Stimulated activated CD8-positive, alpha-beta memory T cell treated with anti-CD3 and anti-CD28 coated beads, Interleukin-7, amount 100 ng/mL, for 24 hours (primary cell): Measurements from ENCODE around the gene MLLT1.

Experiments used
- DNase-seq: peaks from one replicate; pipeline ENCODE4 v3.0.0-alpha.2; 2020; ENCODE audit warnings: low read depth

MLLT1 gene

DNA sequence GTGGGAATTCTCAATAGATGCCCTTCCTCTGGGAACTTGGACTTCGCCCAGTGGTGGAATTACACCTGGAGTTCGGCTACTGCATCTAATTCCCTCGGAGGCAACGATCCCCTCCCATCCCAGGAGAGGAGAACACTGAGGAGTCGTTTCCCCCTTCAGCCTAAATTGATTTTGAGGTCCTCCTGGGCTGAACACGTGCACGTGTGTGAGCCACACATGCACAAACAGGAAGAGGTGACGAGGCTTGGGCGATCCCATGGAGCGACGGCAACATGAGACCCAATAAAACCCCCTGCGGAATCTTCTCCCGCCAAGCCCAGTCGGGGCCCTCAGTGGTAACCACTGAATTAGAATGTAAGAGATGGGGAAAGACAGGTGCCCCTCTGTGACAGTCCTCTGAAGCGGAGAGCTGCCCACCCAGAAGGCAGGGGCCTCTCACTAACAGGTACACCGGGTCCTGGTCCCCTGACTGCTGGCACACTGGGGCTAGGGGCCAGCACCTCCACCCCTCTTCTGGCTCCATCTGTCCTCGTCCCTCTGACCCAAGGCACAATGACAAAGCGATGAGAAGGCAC is 4.5 kb downstream of the MLLT1 start:
- DNase-seq = no peak

DNA sequence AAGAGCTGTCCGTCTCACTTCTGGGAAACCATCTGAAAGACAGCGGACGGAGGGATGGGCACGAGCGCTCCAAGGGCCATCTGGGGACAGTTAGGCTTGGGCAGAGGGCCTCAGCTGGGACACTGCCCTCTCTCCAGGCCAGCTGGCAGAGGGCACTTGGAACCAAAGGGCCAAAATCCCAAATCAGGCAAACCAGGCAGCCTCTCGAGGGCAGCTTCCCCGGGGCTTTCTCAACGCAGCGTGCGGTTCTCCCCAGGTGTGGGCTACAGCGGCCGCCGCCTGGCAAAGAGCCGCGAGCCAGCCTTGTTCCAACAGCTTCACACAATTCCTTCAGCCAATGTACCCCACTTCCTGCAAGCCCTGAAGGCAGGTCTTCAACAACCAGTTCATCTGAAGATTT is 5.0 kb downstream of the MLLT1 start:
- DNase-seq = no peak

DNA sequence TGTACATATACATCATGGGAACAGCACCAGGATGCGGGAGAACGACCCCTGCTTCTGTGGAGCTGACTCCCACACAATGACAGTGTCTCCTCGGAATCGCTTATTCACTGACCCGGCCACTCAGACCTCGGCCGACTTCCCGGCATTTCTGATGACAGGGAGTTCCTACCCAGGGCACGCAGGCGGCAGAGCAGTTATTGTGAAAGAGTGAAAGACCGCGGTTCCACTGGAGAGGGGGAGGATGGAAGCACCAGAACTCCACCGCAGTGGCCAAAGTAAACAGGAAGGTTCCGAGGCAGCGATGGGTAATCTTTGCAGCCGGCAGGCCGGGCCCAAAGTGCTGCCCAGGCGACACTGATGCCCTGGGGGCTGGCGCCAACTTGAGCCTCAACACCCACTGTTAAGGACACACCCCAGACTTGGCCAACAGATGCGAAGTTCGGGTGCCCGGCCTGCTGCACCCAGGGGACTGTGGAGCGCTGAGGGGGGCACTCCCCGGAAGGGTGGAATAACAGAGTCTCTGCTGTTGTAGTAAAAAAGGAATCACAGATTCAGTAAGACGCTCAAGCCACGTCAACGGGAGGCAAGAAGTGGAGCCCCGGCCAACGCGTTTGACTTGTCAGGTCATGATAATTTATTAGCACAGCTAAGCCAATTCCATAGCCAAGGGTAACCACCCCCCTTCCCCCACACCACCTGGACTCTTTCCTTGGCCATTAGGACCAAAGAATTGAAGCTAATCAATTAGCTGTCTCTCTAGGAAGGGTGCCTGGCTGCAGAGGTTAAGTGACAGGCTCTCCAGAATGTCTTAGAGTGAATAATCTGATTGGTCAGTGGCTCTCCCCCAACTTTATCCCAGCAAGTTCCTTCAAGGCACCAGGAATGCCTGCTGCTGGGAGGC is 5.8 kb downstream of the MLLT1 start:
- DNase-seq = no peak

DNA sequence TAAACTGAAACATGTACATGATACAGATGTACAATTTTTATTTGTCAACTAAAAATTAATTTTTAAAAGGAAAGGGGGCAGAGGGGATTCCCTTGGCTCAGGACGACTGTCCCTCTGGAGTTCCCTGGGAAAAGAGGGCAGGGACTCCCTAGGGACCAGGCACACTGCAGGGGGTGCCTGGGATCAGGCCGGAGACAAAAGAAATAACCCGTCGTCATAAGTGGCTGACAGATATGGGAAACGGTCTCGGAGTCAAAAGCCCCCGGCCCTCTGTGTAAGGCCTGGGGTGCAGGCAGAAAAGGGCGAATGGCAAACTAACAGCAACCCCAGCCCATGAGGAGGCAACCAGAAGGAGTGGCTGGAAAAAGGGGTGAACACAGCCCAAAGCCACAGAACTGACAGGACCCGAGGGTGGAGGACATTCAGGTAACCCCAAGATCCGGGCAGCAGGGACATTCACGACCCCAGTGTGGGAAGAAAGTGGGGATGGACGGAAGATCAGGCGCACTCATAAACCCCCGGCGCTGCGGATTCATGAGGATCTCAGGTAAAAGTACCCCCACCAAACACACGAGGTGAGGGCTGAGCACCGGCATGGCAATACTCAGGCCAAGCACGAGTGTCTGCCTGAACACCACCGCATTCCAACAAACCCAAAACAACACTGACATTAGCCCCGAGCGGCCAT is 6.7 kb downstream of the MLLT1 start:
- no peak for DNase-seq

DNA sequence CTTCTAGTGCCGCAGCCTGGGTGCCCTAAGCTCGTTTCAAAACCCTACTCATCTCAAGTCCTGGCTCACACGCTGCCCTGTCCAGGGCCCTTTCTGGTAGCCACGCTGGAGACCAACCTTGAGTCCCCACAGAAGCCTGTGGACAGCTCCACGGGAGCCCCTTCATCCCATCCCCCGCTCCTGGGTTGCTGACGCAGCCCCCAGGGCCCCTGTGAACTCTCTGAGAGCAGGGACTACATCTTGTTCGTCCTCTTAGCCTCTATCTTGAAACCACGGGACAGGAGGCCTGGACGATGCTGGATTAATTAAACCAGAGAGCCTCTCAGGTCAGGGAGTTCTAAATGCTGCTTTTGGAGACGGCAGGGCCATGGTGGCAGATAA is 7.4 kb downstream of the MLLT1 start:
- no peak for DNase-seq

DNA sequence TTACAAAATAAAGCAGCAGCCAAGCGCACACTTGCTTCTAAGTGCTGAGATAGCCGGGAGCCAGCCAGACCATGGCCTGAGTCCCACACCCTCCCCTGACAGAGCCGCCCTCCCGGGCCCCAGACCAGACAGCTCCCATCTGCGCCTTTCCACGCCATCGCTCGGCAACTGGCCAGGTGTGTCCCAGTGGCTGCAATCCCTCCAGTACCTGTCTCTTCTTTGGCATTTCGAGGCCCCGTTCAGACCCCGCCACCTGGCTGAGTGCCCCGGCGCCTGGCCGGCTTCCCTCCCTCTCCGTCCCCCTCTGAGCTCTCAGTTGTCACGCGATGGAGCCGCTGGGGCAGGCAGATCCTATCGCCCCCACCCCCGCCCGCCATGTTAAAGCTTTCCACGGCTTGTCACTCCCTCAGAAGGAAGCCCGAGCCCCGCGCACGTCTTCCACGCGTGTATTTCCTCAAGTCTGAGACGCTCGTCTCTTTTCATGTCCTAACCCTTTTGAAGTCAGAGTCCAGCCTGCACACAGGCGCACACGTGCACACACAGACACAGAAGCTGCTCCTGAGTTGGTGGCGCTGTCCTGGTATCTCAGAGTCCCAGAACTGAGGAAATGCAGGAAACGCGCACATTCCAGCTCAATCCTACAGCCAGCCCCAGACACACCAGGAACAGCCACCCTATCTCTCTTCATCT is 7.9 kb downstream of the MLLT1 start:
- no peak for DNase-seq

DNA sequence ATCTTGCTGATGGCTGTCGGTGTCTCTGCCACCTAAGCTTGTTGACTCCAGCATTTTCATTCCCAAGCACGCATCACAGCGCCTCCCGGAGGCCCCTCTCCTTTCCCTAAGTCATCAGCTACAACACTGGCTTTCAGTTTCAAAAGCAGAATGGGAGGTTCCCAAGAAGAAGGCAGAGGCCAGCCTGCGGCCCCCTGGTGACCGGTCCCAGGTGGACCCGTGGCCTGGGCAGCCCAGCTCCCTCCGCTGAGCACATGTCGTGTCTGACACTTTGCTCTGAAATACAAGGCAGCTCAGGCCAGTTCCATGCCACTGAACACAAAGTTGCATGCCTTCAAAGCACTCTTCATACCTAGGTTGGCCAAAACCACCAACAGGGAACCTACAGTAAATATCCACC is 8.5 kb downstream of the MLLT1 start:
- no peak for DNase-seq

DNA sequence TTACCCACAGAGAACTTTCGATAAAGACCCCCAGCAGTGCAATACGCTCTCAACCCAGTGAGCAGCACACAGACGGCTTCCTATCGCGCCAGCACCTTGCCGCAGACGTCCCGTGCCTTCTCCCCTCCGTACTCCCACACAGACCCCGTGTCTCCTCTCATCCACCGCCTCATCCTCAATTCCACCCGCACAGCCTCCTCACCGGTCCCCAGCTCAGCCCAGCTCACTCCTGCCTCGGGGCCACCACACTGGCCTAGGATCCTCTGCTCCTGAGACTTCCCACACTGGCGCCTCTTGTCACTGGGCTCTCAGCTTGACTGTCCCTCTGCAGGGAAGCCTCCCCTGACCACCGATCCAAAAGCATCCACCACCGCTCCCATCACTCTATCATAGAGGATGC is 9.0 kb downstream of the MLLT1 start:
- DNase-seq = no peak

DNA sequence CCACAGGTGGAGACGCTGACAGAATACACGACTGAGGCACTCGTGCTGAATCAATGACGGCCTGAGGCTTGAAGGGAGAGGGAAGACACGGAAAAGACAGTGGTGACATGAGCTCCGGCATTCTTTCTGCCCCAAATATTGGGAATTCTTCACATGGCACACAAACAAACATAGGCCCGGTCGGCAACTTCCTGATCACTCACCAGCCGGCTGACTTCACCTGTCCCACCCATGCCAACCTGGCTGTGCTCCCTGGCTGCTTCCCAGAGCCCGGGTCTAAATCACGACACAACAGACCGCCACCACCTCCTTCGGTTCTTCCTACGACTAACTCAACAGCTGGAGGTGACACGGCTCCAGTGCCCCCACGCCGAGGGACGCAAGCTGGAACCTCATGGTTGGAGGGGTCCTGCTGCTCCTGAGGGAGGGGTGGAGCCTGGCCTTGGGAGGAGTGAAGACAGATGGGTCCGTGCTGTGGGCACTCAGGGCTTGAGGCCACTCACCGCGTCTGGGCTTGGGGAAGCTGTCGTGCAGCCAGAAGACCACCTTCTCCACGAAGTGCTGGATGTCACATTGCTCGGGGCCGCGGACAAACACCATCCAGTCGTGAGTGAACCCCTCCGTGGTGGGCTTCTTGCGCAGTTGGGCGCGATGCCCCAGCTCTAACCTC is 9.6 kb downstream of the MLLT1 start:
- no peak for DNase-seq

DNA sequence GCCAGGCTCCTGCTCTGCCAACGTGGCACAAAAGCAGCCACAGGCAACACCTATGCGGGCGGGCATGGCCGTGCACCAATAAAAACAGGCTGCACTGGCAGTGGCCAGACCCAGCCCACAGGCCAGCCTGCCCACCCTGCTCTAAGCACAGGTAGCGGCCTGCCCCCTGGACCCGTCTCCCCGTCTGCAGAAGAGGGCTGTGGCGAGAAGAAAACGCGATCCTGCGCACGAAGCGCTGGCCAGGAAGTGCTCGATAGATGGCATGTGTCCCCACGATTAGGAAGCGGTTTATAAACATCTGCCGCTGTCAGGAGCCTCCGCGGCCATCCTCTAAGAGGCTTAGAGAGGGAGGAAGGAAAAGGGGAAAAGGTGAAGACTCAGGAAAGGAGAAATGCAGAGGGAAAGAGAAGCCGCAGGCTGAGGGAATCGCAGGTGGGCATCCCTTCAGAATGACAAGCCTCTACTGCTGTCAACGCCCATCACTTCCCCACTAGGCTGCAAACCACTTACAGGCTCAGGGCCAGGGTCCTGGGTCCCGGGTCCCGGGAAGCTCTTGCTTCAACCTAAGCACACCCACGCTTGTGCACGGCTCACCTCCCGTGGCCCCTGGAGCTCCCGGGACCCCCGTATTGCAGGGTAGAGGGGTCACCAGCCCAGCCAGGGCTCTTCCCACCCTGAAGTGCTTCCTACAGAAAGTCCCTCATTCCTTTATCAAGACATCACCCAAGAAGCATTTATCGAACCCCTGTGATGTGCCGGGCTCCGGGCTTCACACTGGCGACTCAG is 10.5 kb downstream of the MLLT1 start:
- DNase-seq = no peak

DNA sequence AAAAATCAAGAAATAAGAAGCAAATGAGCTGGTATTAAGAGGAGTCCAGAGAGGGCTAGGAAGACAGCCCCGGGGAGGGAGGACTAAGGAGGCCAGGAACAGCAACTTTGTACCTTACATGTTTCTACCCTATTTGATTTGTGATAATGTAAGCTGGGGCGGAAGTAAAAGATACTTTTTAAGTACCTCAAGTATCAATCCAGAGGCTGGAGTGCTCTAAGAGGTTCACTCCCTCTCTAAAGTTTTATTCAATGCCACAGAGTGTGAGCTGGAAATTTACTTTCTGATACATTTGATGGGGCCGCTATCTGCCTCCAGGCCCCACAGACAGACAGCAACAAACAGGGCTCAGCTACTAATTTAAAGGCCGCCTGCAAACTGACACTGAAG is 11.4 kb downstream of the MLLT1 start:
- no peak for DNase-seq

DNA sequence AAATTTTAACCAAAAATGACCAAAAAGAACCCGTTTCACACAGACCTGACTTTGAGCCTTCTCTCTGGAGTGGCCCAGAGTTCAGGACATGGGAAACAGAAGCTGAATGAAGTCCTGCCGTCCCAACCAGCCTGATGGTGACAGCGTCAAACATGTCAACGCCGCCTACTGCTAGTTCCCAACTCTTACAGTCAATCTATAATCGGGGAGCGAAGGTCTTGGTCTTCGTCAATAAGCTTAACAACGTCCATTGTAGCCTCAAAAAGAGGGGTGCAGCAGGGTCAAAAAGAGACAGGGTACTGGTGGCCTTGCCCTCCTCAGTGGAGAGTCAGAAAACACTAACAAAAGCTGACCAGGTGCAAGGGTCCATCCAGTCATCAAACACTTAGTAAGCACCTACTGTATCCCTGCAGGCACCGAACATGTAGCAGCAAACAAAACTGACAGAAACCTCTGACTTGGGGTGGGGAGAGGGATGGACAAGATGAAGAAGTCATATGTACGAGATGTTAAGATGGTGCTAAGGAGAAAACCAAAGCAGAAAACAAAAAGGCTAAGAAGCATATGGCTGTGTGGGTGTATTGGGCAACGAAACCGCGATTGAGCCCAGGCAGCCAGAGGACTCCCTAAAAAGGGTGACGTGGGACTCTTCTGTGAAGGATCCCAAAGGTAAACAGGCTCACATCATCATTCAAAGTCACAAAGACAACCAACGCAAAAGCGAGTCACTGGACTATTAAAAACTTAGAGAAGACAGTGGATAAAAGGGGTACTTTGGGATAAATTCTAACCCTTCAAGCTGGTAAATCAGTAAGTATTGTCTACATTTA is 12.0 kb downstream of the MLLT1 start:
- no peak for DNase-seq

DNA sequence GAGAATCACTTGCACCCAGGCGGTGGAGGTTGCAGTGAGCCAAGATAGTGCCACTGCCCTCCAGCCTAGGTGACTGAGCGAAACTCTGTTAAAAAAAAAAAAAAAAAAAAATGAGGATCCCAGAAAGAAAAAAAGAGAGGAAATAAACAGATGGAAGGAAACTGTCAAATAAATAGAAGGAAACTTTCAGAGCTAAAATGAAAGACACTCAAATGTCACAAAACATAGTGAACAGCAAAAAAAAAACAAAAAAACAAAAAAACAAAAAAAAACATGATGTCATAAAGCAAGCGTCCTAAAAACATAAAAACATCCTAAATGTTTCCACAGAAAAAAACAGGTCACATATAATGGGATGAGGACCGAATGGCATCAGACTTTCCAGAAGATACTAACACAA is 15.0 kb downstream of the MLLT1 start:
- DNase-seq = no peak

DNA sequence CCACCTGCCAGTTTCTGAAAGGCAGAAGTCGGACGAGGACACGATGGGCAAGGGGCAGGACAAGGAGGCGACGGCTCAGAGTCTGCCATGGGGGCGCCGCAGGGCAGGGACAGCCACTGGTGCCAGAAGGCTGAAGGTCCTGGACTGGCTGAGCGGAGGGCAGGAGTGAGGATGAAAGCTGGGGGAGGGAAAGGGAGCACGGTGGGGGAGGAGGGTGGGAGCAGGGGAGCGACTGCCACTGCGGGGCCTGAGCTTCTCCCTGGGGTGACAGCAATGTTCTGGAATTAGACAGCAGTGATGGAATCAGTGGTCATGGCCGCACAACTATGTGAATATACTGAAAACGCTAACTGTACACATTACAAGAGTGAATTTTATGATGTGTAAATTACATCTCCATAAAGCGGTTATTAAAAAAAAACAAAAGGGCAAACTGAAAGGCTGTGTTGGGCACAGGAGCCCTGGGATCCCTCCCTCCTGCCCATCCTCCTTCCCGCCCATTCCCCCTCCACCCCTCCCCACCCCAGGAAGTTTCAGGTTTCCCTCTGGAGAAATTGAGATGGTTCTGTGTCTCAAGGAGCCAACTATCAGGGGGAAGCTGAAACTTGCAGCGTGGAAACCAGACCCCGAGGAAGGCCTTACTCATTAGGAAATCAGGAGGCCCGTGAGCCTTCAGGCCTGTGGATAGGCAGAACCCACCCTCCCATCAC is 15.9 kb downstream of the MLLT1 start:
- DNase-seq = no peak

DNA sequence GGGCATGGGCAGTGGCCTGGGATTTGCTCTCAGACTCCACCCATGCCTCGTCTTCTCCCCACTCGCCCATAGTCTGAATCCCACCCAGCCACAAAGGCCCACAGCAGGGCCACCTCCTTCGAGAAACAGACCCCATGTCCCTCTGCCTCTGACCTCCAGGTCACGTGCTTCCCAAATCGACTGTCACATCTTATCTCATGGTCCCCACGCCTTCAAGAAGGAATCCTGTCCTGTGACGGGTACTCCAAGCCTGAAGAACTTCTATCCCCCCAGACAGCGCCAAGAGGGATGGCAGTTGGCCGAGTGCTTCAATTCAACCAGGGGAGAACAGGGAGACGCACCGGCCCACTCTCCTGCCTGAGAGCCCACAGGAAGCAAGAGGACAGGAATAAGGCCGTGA is 16.5 kb downstream of the MLLT1 start:
- no peak for DNase-seq

DNA sequence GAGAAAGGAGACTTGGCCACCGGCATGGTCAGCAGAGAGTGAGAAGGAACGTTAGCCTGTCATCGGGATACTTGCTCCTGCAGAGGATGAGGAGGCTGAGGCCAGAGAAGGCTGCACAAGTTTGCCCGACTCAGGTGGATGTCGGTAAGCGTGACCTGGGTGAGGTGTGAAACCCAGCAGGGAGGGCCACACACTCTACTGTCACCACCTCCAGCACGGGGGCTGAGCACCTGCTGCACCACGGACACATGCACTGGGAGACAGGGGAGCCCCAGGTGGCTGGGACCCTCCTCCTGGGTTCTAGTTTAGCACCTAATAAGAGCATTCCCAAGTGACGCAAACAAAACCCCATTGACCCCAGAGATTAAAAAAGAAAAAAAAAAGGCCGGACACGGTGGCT is 17.3 kb downstream of the MLLT1 start:
- DNase-seq = no peak

DNA sequence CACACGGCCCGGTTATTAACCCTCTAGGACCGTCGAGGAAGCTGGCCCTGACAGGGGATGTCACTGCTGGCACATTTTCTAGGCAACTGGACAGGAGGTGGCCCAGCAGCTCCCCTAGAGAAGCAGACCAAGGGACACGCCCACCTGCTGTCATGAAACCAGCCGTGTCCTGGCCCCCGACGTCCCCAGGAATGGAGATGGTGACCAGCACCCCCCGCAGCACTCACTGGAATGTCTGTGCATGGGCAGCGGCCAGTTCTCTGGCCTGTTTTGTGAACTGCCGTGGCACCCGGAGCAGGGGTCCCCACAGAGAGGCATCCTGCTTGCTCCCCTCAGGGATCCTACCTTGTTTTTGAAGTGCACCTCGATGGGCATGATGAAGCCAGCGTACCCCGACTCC is 17.9 kb downstream of the MLLT1 start:
- no peak for DNase-seq

DNA sequence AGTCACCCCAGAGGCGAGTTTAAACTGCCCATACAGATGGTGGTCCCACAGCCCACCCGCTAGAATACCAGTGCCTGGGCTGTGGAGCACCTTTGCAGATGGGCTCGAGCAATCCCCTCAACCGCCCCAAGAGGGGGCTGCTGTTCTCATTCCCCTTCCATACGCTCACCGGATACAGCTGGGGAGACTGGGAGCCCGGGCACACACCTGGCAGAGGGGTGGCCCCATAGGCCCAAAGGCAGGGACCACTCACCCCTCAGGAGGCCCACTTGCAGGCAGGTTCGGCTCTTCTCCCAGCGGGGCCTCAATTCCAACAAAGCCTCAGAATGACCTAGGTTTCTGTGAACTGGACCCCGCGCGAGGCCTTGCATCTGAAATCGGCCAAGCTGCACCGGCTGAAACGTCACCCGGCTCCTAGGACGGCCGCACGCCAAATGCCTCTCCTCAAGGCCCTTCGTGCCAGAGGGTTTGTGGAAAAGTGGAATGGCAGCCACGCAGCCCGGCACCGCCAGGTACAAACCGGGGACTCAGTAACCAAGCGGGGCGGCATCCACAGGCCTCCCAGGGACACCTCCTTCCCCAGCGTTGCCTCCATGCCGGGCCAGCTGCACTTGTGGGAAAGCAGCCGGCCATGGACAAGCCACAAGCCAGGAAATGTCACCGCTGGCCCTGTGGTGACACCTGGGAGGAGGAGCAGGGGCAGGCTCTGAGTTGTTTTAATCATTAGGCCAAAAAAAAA is 18.7 kb downstream of the MLLT1 start:
- DNase-seq = no peak

DNA sequence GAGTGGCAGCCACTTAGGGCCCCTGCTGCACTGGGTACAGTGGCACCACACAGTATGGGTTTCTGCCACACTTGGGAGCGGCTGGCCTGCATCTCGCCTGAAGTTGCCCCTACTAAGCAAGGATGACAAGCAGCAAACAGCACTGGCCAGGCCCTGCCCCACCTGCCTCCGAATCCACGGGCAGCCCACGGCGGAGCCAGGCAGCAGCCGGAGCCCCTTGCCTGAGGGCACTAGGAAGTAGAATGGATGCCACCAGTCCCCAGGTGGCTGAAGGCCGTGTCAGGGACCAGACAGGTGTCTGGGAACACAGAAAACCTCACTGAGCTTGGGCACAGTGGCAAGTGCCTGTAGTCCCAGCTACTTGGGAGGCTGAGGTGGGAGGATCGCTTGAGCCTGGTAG is 19.4 kb downstream of the MLLT1 start:
- no peak for DNase-seq
